GM19328 (cell line): Measurements from ENCODE around the gene TADA3.

Experiments
- ATAC-seq: cut with Tn5 transposase; IDR thresholded peaks from one replicate; pipeline ENCODE4 v1.9.1; 2021; ENCODE audit warnings: mild to moderate bottlenecking, moderate library complexity; ENCODE audit not compliant: unreplicated experiment

The TADA3 gene

GRCh38 chr3:9765865-9766264 lies 26.4 kb downstream of the TADA3 start:
- no peak for ATAC-seq

GRCh38 chr3:9762871-9763270 lies 29.4 kb downstream of the TADA3 start:
- no peak for ATAC-seq

- ATAC-seq, result no peak
Measured at GRCh38 chr3:9761919-9762318, 30.4 kb downstream of the TADA3 start.

- ATAC-seq, result no peak
Measured at GRCh38 chr3:9760779-9761505, 31.3 kb downstream of the TADA3 start.

GRCh38 chr3:9757427-9757826 lies 34.8 kb downstream of the TADA3 start:
- ATAC-seq, result no peak

- ATAC-seq, result no peak
Measured at GRCh38 chr3:9754678-9755077, 37.6 kb downstream of the TADA3 start.

- ATAC-seq, result no peak
Measured at GRCh38 chr3:9750556-9751411, 41.5 kb downstream of the TADA3 start.

GRCh38 chr3:9749645-9750555 lies 42.4 kb downstream of the TADA3 start, which contains the start of gene OGG1:
TSS of gene OGG1 (plus strand) at chr3:9749952. CDS start at chr3:9750287, 335 bp downstream.
- peak; percentile 92 for ATAC-seq

GRCh38 chr3:9749296-9749644 lies 43.0 kb downstream of the TADA3 start:
- no peak for ATAC-seq

- ATAC-seq, result no peak
Measured at GRCh38 chr3:9748031-9748430, 44.2 kb downstream of the TADA3 start.

GRCh38 chr3:9747267-9747666 lies 45.0 kb downstream of the TADA3 start:
- no peak for ATAC-seq

- ATAC-seq, result no peak
Measured at GRCh38 chr3:9746330-9746729, 45.9 kb downstream of the TADA3 start.

GRCh38 chr3:9745521-9745920 lies 46.8 kb downstream of the TADA3 start:
- ATAC-seq, result no peak

GRCh38 chr3:9744162-9744561 lies 48.1 kb downstream of the TADA3 start:
- ATAC-seq, result no peak

- ATAC-seq, result no peak
Measured at GRCh38 chr3:9743548-9743947, 48.7 kb downstream of the TADA3 start.

- no peak for ATAC-seq
Measured at GRCh38 chr3:9742560-9742959, 49.7 kb downstream of the TADA3 start.

- no peak for ATAC-seq
Measured at GRCh38 chr3:9739181-9739580, 53.1 kb downstream of the TADA3 start.

- ATAC-seq, result no peak
Measured at GRCh38 chr3:9736831-9737230, 55.4 kb downstream of the TADA3 start.

GRCh38 chr3:9732740-9733115 lies 59.5 kb downstream of the TADA3 start:
- no peak for ATAC-seq

GRCh38 chr3:9732080-9732739 lies 60.1 kb downstream of the TADA3 start:
- no peak for ATAC-seq
